ENCODE results near the gene NBEA.

Gene NBEA

DNA sequence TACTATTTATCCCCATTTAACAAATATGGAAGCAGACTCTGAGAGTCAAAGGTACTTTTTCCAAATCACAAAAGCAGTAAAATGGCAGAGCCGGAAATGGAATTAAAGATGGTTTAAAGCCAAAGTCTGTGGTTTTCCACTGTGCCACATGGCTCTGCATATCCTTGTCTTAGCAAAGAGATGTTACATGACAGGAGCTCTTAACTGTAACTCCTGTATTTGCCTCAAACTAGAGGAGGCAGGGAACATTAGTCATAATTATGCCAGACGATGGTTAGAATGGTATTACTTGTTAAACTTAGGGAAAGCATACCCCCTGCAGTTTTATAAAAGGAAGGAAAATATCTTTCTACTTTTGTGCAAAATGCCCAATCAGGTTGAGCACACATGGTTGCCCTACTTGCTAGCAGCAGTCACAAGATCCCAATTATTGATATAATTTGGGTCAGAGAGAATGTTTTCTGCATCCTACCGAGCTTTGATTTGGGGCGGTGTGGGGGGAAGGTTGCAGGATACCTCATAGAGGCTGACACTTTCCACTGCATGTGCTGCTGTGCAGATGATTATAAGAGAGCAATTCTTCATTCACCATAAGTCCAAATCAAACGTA is 576.4 kb downstream of the NBEA start:
- no CpG with 5 or more reads among the region's 5 CpGs for WGBS (ENCODE audit: insufficient coverage, insufficient read length)
- H3K9me3 ChIP-seq (ENCODE audit: control insufficient read depth, insufficient read depth, low read length): no peaks in the 10 kb centered on the region
- no peaks in the 10 kb centered on the region for H3K27me3 ChIP-seq (ENCODE audit: control insufficient read depth, insufficient read depth, low read length)
- H3K4me3 ChIP-seq (ENCODE audit: low read length): no peak overlapping the region
- no peaks in the 10 kb centered on the region for H3K4me1 ChIP-seq (ENCODE audit: control insufficient read depth, insufficient read depth, low read length)
- no peak overlapping the region for H3K27ac ChIP-seq (ENCODE audit: low read length)
- no peaks in the 10 kb centered on the region for H3K36me3 ChIP-seq (ENCODE audit: control insufficient read depth, insufficient read depth, low read length)
- no peak for DNase-seq (ENCODE audit: low read depth, low spot score)

DNA sequence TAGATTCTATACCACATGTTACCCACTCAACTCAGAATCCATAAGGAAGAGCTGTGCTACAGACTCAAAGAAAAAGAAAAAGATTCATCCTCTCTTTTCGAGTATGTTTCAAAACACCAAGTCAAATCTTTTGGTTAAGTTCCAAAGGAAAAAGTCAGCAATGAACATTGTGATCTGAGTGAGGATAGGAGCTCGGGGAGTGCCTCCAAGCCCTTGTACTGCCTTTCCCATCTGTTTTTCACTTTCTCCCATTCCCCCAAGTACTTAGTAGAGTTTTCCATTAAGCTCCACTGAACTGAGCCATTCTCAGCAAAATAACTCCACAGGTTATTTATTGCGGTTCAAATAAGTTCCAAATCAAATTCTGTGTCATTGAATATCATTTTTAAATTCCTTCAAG is 582.1 kb downstream of the NBEA start:
- Histone ChIP-seq H3K36me3 (ENCODE audit: control insufficient read depth, insufficient read depth, low read length) (no peaks in the 10 kb centered on the region), H3K4me3 (ENCODE audit: low read length) (no peak overlapping the region), H3K27ac (ENCODE audit: low read length) (no peak overlapping the region), H3K9me3 (ENCODE audit: control insufficient read depth, insufficient read depth, low read length) (no peaks in the 10 kb centered on the region), H3K4me1 (ENCODE audit: control insufficient read depth, insufficient read depth, low read length) (no peaks in the 10 kb centered on the region), H3K27me3 (ENCODE audit: control insufficient read depth, insufficient read depth, low read length) (no peaks in the 10 kb centered on the region)
- DNase-seq (ENCODE audit: low read depth, low spot score): no peak
- WGBS (ENCODE audit: insufficient coverage, insufficient read length): no CpG with 5 or more reads among the region's 3 CpGs

DNA sequence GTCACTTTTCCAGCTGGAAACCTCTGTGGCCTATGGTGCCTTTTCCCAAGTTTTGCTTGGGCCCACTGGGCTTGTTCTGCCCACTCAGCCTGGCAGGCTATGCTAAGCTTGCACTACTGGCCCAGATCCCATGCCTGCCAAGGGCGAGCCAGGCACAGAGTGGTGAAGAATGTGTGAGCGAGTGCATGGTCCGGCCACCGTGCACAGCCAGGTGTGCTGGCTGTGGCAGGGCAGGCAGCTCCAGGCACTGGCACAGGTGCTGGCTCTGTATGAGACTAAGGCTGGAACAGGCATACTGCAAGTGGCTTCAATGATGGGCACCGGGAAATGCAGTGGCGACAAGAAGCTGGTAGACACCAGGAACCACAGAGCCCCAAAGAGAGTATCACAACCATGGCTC is 584.5 kb downstream of the NBEA start:
- Histone ChIP-seq H3K4me1 (ENCODE audit: control insufficient read depth, insufficient read depth, low read length) (no peaks in the 10 kb centered on the region), H3K36me3 (ENCODE audit: control insufficient read depth, insufficient read depth, low read length) (no peaks in the 10 kb centered on the region), H3K4me3 (ENCODE audit: low read length) (no peak overlapping the region), H3K27me3 (ENCODE audit: control insufficient read depth, insufficient read depth, low read length) (no peaks in the 10 kb centered on the region), H3K9me3 (ENCODE audit: control insufficient read depth, insufficient read depth, low read length) (no peaks in the 10 kb centered on the region), H3K27ac (ENCODE audit: low read length) (no peak overlapping the region)
- no CpG with 5 or more reads among the region's 6 CpGs for whole genome bisulfite sequencing (ENCODE audit: insufficient coverage, insufficient read length)
- no peak for DNase-seq (ENCODE audit: low read depth, low spot score)

DNA sequence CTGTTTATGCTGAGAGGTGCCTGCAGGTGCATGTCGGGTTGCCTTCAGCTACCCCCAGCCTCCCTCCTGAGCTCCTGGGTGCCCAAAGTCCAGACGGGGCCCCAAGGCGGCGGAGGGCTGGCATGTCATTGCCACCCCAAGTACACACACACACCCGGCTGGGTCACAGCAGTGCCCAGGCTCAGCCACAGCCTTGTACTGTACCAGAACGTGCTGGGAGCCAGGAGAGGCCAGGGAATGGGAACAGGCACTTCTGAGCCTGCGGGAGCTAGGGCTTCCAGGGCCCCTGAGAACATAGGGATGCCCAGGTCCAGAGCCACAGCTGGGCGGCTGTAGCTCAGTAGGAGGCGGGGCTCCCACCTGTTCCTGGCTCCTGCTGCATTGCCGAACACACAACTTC is 585.4 kb downstream of the NBEA start:
- H3K27ac ChIP-seq (ENCODE audit: low read length): no peak overlapping the region
- H3K27me3 ChIP-seq (ENCODE audit: control insufficient read depth, insufficient read depth, low read length): no peaks in the 10 kb centered on the region
- DNase-seq (ENCODE audit: low read depth, low spot score): no peak
- no peaks in the 10 kb centered on the region for H3K36me3 ChIP-seq (ENCODE audit: control insufficient read depth, insufficient read depth, low read length)
- no peaks in the 10 kb centered on the region for H3K9me3 ChIP-seq (ENCODE audit: control insufficient read depth, insufficient read depth, low read length)
- no peaks in the 10 kb centered on the region for H3K4me1 ChIP-seq (ENCODE audit: control insufficient read depth, insufficient read depth, low read length)
- no CpG with 5 or more reads among the region's 10 CpGs for WGBS (ENCODE audit: insufficient coverage, insufficient read length)
- H3K4me3 ChIP-seq (ENCODE audit: low read length): no peak overlapping the region

DNA sequence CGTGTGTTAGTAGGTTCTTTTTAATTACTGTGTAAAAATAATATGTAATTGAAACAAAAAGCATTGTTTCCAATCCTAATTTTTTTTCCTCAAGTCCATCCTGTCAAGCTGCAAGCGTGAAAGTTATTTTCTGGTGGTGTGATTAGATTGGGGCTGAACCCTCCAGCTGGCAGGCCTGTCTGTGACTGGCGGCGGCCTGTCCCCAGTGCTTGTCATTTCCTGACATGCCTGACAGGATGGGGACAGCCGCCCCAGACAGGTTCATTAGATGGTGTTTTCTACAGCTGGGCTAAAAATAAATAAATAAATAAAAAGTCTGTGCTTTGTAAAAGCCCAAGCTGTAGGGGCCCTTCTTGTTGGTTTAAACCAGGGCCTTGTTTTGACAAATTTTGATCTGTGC is 588.1 kb downstream of the NBEA start:
- no peaks in the 10 kb centered on the region for H3K4me1 ChIP-seq (ENCODE audit: control insufficient read depth, insufficient read depth, low read length)
- H3K36me3 ChIP-seq (ENCODE audit: control insufficient read depth, insufficient read depth, low read length): no peaks in the 10 kb centered on the region
- H3K27me3 ChIP-seq (ENCODE audit: control insufficient read depth, insufficient read depth, low read length): no peaks in the 10 kb centered on the region
- WGBS (ENCODE audit: insufficient coverage, insufficient read length): no CpG with 5 or more reads among the region's 5 CpGs
- H3K4me3 ChIP-seq (ENCODE audit: low read length): no peak overlapping the region
- no peak overlapping the region for H3K27ac ChIP-seq (ENCODE audit: low read length)
- no peaks in the 10 kb centered on the region for H3K9me3 ChIP-seq (ENCODE audit: control insufficient read depth, insufficient read depth, low read length)
- no peak for DNase-seq (ENCODE audit: low read depth, low spot score)

DNA sequence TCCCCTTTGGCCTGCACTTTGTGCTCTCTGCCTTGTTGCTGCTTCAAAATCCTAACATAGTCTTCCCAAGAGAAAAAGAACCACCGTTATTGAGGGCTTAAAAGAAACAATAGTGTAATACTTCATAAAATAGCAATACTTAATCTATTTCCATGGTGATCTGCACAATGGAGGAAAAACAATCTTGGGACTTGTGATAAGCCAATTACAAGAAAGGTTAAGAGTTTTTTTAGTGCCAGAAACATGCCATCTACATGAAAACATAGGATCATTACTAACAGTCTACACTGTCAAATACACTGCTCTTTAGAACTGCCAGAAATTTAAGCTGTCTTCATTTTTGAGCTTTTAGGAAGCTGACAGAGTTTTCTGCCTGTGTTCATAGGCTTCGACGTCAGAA is 588.5 kb downstream of the NBEA start:
- WGBS (ENCODE audit: insufficient coverage, insufficient read length): no CpG with 5 or more reads among the region's 3 CpGs
- DNase-seq (ENCODE audit: low read depth, low spot score): no peak
- no peak overlapping the region for H3K4me3 ChIP-seq (ENCODE audit: low read length)

DNA sequence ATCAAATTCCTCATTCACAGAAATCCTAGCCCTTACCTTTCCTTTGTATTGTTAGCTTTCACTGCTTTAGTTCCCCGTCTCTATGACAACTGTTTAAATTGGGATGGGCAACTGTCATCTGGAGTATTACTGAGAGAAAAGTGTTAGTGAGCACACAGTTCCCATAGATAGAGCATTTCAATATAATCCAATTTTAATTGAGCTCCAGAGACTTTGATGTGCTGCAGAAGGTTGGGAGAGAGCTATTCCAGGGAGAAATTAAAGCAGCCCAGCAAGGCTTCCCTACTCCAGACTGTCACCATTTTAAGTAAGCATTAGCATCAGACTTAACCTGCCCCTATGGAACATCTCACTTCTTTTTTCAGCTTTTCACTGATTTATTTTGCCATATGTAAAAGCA is 589.5 kb downstream of the NBEA start:
- no peak for DNase-seq (ENCODE audit: low read depth, low spot score)
- H3K27me3 ChIP-seq (ENCODE audit: control insufficient read depth, insufficient read depth, low read length): no peaks in the 10 kb centered on the region

More for the DNA sequence above, 588.5 kb downstream of the NBEA start:
- Histone ChIP-seq H3K36me3 (ENCODE audit: control insufficient read depth, insufficient read depth, low read length) (no peaks in the 10 kb centered on the region), H3K27me3 (ENCODE audit: control insufficient read depth, insufficient read depth, low read length) (no peaks in the 10 kb centered on the region), H3K27ac (ENCODE audit: low read length) (no peak overlapping the region), H3K4me1 (ENCODE audit: control insufficient read depth, insufficient read depth, low read length) (no peaks in the 10 kb centered on the region), H3K9me3 (ENCODE audit: control insufficient read depth, insufficient read depth, low read length) (no peaks in the 10 kb centered on the region)

DNA sequence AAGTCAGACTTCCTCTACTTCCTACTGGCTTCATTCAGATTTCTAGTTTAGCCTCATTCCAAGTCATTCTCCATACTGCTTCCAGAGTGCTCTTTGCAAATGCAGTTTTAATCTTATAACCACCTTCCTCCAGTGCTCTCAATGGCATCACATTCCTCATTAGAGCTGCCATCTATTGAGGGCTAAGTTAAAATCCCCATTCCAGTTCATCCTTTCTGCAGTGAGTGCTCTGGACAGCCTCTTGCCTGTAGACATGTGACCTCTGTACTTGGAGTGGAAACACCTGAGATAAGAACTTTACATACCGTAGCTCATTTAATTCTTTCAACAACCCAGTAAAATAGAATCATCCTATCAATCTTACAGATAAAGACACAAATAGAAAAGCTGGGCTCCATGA is 592.3 kb downstream of the NBEA start:
- Histone ChIP-seq H3K27me3 (ENCODE audit: control insufficient read depth, insufficient read depth, low read length) (no peaks in the 10 kb centered on the region), H3K4me3 (ENCODE audit: low read length) (no peak overlapping the region), H3K4me1 (ENCODE audit: control insufficient read depth, insufficient read depth, low read length) (no peaks in the 10 kb centered on the region), H3K36me3 (ENCODE audit: control insufficient read depth, insufficient read depth, low read length) (no peaks in the 10 kb centered on the region), H3K27ac (ENCODE audit: low read length) (no peak overlapping the region), H3K9me3 (ENCODE audit: control insufficient read depth, insufficient read depth, low read length) (no peaks in the 10 kb centered on the region)
- WGBS (ENCODE audit: insufficient coverage, insufficient read length): no CpG with 5 or more reads among the region's 1 CpG
- no peak for DNase-seq (ENCODE audit: low read depth, low spot score)

More for the DNA sequence above, 589.5 kb downstream of the NBEA start:
- Histone ChIP-seq H3K9me3 (ENCODE audit: control insufficient read depth, insufficient read depth, low read length) (no peaks in the 10 kb centered on the region), H3K4me3 (ENCODE audit: low read length) (no peak overlapping the region), H3K36me3 (ENCODE audit: control insufficient read depth, insufficient read depth, low read length) (no peaks in the 10 kb centered on the region), H3K4me1 (ENCODE audit: control insufficient read depth, insufficient read depth, low read length) (no peaks in the 10 kb centered on the region), H3K27ac (ENCODE audit: low read length) (no peak overlapping the region)
- no CpG with 5 or more reads among the region's 1 CpG for WGBS (ENCODE audit: insufficient coverage, insufficient read length)

DNA sequence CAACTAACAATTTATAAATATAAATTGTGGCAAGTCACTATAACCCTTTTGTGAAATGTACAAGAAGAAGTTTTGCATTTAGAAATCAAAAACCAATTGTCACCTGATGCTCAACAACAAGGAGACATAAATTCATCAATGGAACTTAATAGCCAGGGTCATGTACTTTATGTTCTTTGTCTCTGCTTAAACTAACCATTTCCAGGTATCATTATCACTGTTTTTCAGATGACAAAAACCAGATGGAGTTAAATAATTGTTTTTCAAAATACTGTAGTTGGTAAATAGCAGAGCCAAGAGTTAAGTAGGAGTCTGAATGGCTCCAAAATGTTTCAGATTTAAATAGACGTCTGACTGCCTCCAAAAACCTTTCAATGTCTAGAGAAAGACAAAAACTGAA is 606.7 kb downstream of the NBEA start:
- Histone ChIP-seq H3K36me3 (ENCODE audit: control insufficient read depth, insufficient read depth, low read length) (no peaks in the 10 kb centered on the region), H3K27me3 (ENCODE audit: control insufficient read depth, insufficient read depth, low read length) (no peaks in the 10 kb centered on the region), H3K27ac (ENCODE audit: low read length) (no peak overlapping the region), H3K9me3 (ENCODE audit: control insufficient read depth, insufficient read depth, low read length) (no peaks in the 10 kb centered on the region), H3K4me3 (ENCODE audit: low read length) (no peak overlapping the region), H3K4me1 (ENCODE audit: control insufficient read depth, insufficient read depth, low read length) (no peaks in the 10 kb centered on the region)
- DNase-seq (ENCODE audit: low read depth, low spot score): no peak
- no CpG with 5 or more reads among the region's 1 CpG for WGBS (ENCODE audit: insufficient coverage, insufficient read length)

DNA sequence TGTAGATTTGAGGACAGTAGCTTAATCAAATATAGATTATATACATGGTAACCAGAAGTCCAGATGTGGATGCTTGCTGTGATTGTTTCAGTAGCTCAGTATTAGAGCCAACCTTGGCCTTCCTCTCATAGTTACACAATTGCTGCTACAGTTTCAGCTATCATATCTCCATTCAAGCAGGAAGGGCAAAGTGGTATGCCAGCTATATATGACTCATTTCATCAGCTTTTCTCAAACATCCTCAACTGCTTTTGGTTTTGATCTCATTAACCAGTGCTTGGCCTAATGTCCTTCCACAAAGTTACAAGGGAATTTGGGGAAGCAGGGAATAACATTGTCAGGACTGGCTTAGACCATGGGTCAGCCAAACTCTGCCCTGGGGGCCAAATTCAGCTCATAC is 607.4 kb downstream of the NBEA start:
- H3K36me3 ChIP-seq (ENCODE audit: control insufficient read depth, insufficient read depth, low read length): no peaks in the 10 kb centered on the region
- H3K4me1 ChIP-seq (ENCODE audit: control insufficient read depth, insufficient read depth, low read length): no peaks in the 10 kb centered on the region
- no peak for DNase-seq (ENCODE audit: low read depth, low spot score)
- no peaks in the 10 kb centered on the region for H3K9me3 ChIP-seq (ENCODE audit: control insufficient read depth, insufficient read depth, low read length)
- H3K4me3 ChIP-seq (ENCODE audit: low read length): no peak overlapping the region
- H3K27ac ChIP-seq (ENCODE audit: low read length): no peak overlapping the region
- no peaks in the 10 kb centered on the region for H3K27me3 ChIP-seq (ENCODE audit: control insufficient read depth, insufficient read depth, low read length)

DNA sequence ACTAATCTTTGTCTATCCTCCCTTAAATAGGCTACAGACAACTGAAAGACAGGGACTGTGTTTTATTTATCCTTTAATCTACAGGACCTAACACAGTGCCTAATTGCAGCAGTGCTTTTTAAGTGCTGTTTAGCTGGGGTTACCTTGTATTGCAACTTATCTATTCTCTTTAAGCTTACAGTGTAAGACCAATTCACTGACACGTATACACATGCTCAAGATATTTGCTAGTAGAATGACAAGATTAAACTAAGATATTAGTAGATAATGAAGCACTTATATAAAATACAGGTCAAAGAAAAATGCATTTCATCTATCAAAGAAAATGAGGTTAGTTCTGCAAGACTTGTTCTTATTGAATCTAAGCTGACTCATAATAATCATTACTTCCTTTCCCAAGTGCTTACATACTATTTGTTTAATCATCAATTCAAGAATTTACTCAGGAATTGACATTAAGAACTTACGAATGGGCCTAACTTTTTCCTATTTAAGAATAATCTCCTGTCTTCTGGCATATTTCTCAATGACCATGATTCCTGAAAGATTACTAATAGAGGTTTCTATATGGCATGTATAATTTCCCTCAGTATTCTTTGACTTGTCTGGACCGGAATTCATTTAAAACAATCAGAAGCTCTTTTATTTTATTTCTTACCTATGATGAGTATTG is 610.2 kb downstream of the NBEA start:
- no peak for DNase-seq (ENCODE audit: low read depth, low spot score)
- Histone ChIP-seq H3K36me3 (ENCODE audit: control insufficient read depth, insufficient read depth, low read length) (no peaks in the 10 kb centered on the region), H3K4me1 (ENCODE audit: control insufficient read depth, insufficient read depth, low read length) (no peaks in the 10 kb centered on the region), H3K9me3 (ENCODE audit: control insufficient read depth, insufficient read depth, low read length) (no peaks in the 10 kb centered on the region), H3K27ac (ENCODE audit: low read length) (no peak overlapping the region), H3K27me3 (ENCODE audit: control insufficient read depth, insufficient read depth, low read length) (no peaks in the 10 kb centered on the region), H3K4me3 (ENCODE audit: low read length) (no peak overlapping the region)
- no CpG with 5 or more reads among the region's 3 CpGs for WGBS (ENCODE audit: insufficient coverage, insufficient read length)
